Ishikawa (cell line): ENCODE results near the gene NDUFA11.

Source experiments
- CEBPB ChIP-seq: IDR thresholded peaks from 2 replicates; pipeline ENCODE4 v1.6.1; 2012
- CREB1 ChIP-seq: IDR thresholded peaks from 2 replicates; pipeline ENCODE4 v1.6.1; 2012; ENCODE audit warnings: low read depth
- EGR1 ChIP-seq: IDR thresholded peaks from 2 replicates; pipeline ENCODE4 v1.6.1; 2012
- EP300 ChIP-seq: IDR thresholded peaks from 2 replicates; pipeline ENCODE4 v1.6.1; 2012; ENCODE audit warnings: borderline replicate concordance
- MAX ChIP-seq: IDR thresholded peaks from 2 replicates; pipeline ENCODE4 v1.6.1; 2012
- NFIC ChIP-seq: IDR thresholded peaks from 2 replicates; pipeline ENCODE4 v1.6.1; 2012
- RAD21 ChIP-seq: IDR thresholded peaks from 2 replicates; pipeline ENCODE4 v1.6.1; 2012; ENCODE audit warnings: low read depth
- TAF1 ChIP-seq: IDR thresholded peaks from 2 replicates; pipeline ENCODE4 v1.6.1; 2012; ENCODE audit warnings: low read depth, mild to moderate bottlenecking
- TCF12 ChIP-seq: IDR thresholded peaks from 2 replicates; pipeline ENCODE4 v1.6.1; 2012; ENCODE audit warnings: low read depth
- TEAD4 ChIP-seq: IDR thresholded peaks from 2 replicates; pipeline ENCODE4 v1.6.1; 2012

DNA sequence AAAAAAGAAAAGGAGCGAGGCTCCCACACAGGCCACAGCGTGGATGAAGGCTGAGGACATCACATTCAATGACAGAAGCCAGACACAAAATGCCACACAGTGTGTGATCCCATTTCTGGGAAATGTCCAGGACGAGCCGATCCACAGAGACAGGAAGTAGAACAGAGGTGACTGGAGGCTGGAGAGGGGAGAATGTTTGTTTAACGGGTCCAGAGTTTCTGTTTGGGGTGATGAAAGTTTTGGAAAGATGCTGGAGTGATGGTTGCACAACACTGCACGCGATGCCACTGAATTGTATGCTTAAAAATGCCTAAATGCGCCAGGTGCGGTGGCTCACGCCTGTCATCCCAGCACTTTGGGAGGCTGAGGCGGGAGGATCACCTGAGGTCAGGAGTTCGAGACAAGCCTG, 32.6 kb downstream of the NDUFA11 start:
- no peak for TF ChIP-seq CREB1
- no peak for TF ChIP-seq EGR1
- no peak for TF ChIP-seq MAX
- no peak for TF ChIP-seq TAF1
- no peak for TF ChIP-seq NFIC
- TF ChIP-seq CEBPB = no peak
- TF ChIP-seq TCF12 = no peak
- no peak for TF ChIP-seq EP300
- TF ChIP-seq RAD21 = no peak
- no peak for TF ChIP-seq TEAD4
